Sigmoid colon (tissue), 7 donors: ENCODE data around the gene TIGD6. TPM values are rescaled to one million over a fixed set of nuclear protein-coding genes. Genes with fewer than 3 reads are reported as not detected.

Experiments
- DNase-seq: peaks from one replicate; pipeline ENCODE4 v3.0.0-alpha.2; 2019
- H3K27ac ChIP-seq, 4 donors: fragments of 200-600 bp; sonication (generic); one replicate each; pipeline ENCODE4 v1.5.1; 2016 to 2019; ENCODE audit warnings: mild to moderate bottlenecking in 1 of 4
- H3K27me3 ChIP-seq, 3 donors: fragments of 200-600 bp; sonication (generic); one replicate each; pipeline ENCODE4 v1.5.1; 2019; ENCODE audit warnings: mild to moderate bottlenecking in 1 of 3
- H3K36me3 ChIP-seq, 4 donors: fragments of 200-600 bp; sonication (generic); one replicate each; pipeline ENCODE4 v1.5.1; 2016 to 2019
- H3K4me1 ChIP-seq, 4 donors: fragments of 200-600 bp; sonication (generic); one replicate each; pipeline ENCODE4 v1.5.1; 2017 to 2019
- H3K4me3 ChIP-seq, 4 donors: fragments of 200-600 bp; sonication (generic); one replicate each; pipeline ENCODE4 v1.5.1; 2017 to 2019; ENCODE audit warnings: mild to moderate bottlenecking in 2 of 4, moderate library complexity in 1 of 4
- H3K9me3 ChIP-seq, 4 donors: fragments of 200-600 bp in 3 of 4; sonication (generic) in 3 of 4; one replicate each; pipeline versions ENCODE4 v1.5.1 to v1.6.1; 2013 to 2019
- CTCF ChIP-seq, 4 experiments: fragments of 450-650 bp in 3 of 4; fragments of 200-600 bp in 1 of 4; IDR thresholded peaks; one replicate each; pipeline ENCODE4 v1.5.1; 2016 to 2019; ENCODE audit warnings: antibody characterized with exemption in 4 of 4, mild to moderate bottlenecking in 3 of 4, moderate library complexity in 2 of 4
- EP300 ChIP-seq, 4 donors: sonication (generic); formaldehyde crosslinking; IDR thresholded peaks; one replicate each; pipeline ENCODE4 v1.6.1; 2017; ENCODE audit warnings: antibody characterized with exemption in 4 of 4
- POLR2A ChIP-seq, 2 donors: fragments of 450-650 bp; IDR thresholded peaks; one replicate each; pipeline ENCODE4 v1.6.1; 2016; ENCODE audit warnings: antibody characterized with exemption in 2 of 2, mild to moderate bottlenecking in 2 of 2, moderate library complexity in 2 of 2
- POLR2AphosphoS5 ChIP-seq, 4 donors: sonication (generic); formaldehyde crosslinking; IDR thresholded peaks; one replicate each; pipeline ENCODE4 v1.6.1; 2017; ENCODE audit warnings: antibody characterized with exemption in 4 of 4
- WGBS, 2 donors: extraction: QIAGEN DNeasy Blood & Tissue Kit; methylation state at CpG; one replicate each; pipeline ENCODE4 v1.1.7; 2013; 5-methylcytosine and 5-hydroxymethylcytosine counted together
- intact Hi-C: fragments of 100-400 bp; cut with DNase I; formaldehyde crosslinking; loops from one replicate; pipeline ENCODE4 v1.15.1; 2023
- polyA plus RNA-seq, 3 donors: library from polyadenylated mRNA; stranded (reverse); fragments of 200-250 nt; gene quantifications; one replicate each; pipeline ENCODE4 v1.2.3, GENCODE V29; 2013
- total RNA-seq, 4 donors: library from RNA; depleted of rRNA; stranded (reverse); fragments of >200 nt; gene quantifications; one replicate each; pipeline ENCODE4 v1.1.0, GENCODE V29; 2016
- donor health status: healthy with polysubstance abuse.
- donor health status: Bipolar disorder and iron deficiency.
- donor health status: healthy.

TIGD6 gene
- total and polyA plus RNA-seq, 7 donors, result 0.60 to 11.4 (median 2.4) TPM

- intact Hi-C loops, result loop anchor here (10.0 kb wide), 1 partner anchor 208 kb away; no protein-coding TSS in a partner anchor
- Histone ChIP-seq H3K9me3 (no peaks in the 10 kb centered on the region), H3K27ac (no peak overlapping the region), H3K4me3 (no peak overlapping the region), H3K4me1 (peaks cover 0 to 26% (median 18%) of the 10 kb centered on the region in 4 donors), H3K36me3 (peaks cover 8 to 74% (median 18%) of the 10 kb centered on the region in 4 donors), H3K27me3 (no peaks in the 10 kb centered on the region)
- WGBS, 2 donors, result 92 to 94% methylated on average over 4 of the region's 4 CpGs
- DNase-seq, result no peak
- TF ChIP-seq EP300 (IDR thresholded peaks at IDR 0.05), result no peak
- no peak for TF ChIP-seq CTCF (IDR thresholded peaks at IDR 0.05)
- no peak for TF ChIP-seq POLR2A (IDR thresholded peaks at IDR 0.05)
- no peak for TF ChIP-seq POLR2AphosphoS5 (IDR thresholded peaks at IDR 0.05)
Observed at GRCh38 chr5:150006318-150006717, 5.9 kb upstream of the TIGD6 start.

- peak; percentile 64 for DNase-seq
- WGBS, 2 donors, result 12 to 13% methylated on average over 8 of the region's 8 CpGs
Observed at GRCh38 chr5:150001660-150002486, 1.4 kb upstream of the TIGD6 start.

GRCh38 chr5:150000990-150001659, 671 bp upstream of the TIGD6 start:
- Histone ChIP-seq H3K27ac (peak overlapping the region; percentile 92 to 97 (median 95)), H3K36me3 (peaks cover 0 to 25% (median 3%) of the 10 kb centered on the region in 4 donors), H3K9me3 (no peaks in the 10 kb centered on the region), H3K4me3 (peak overlapping the region; percentile 87 to 99 (median 98)), H3K4me1 (peaks cover 0 to 43% (median 28%) of the 10 kb centered on the region in 4 donors), H3K27me3 (no peaks in the 10 kb centered on the region)
- DNase-seq, result peak; percentile 69
- 0 to 1% methylated on average over 44 of the region's 44 CpGs for WGBS, 2 donors
- intact Hi-C loops, result loop anchor here (10.0 kb wide), 1 partner anchor 214 kb away; no protein-coding TSS in a partner anchor
- TF ChIP-seq POLR2A (IDR thresholded peaks at IDR 0.05), result no peak
- TF ChIP-seq EP300 (IDR thresholded peaks at IDR 0.05), result no peak
- no peak for TF ChIP-seq CTCF (IDR thresholded peaks at IDR 0.05)
- no peak for TF ChIP-seq POLR2AphosphoS5 (IDR thresholded peaks at IDR 0.05)

More at GRCh38 chr5:150001660-150002486, 1.4 kb upstream of the TIGD6 start:
- peaks cover 0 to 33% (median 3%) of the 10 kb centered on the region in 4 donors for H3K36me3 ChIP-seq
- peak overlapping the region; percentile 87 to 99 (median 98) for H3K4me3 ChIP-seq
- intact Hi-C loops, result loop anchor here (10.0 kb wide), 1 partner anchor 213 kb away; no protein-coding TSS in a partner anchor
- no peaks in the 10 kb centered on the region for H3K27me3 ChIP-seq
- TF ChIP-seq POLR2A (IDR thresholded peaks at IDR 0.05), result no peak
- TF ChIP-seq CTCF (IDR thresholded peaks at IDR 0.05), result peak; percentile 30 to 60 (median 52)
- TF ChIP-seq EP300 (IDR thresholded peaks at IDR 0.05), result no peak
- TF ChIP-seq POLR2AphosphoS5 (IDR thresholded peaks at IDR 0.05), result no peak
- peaks cover 0 to 43% (median 28%) of the 10 kb centered on the region in 4 donors for H3K4me1 ChIP-seq
- peak overlapping the region; percentile 92 to 97 (median 95) for H3K27ac ChIP-seq
- H3K9me3 ChIP-seq, result no peaks in the 10 kb centered on the region

- Histone ChIP-seq H3K9me3 (no peaks in the 10 kb centered on the region), H3K4me1 (peaks cover 0 to 43% (median 28%) of the 10 kb centered on the region in 4 donors), H3K27me3 (no peaks in the 10 kb centered on the region), H3K36me3 (peaks cover 0 to 24% (median 2%) of the 10 kb centered on the region in 4 donors), H3K27ac (peak overlapping the region; percentile 92 to 97 (median 95)), H3K4me3 (peak overlapping the region; percentile 87 to 99 (median 98))
- DNase-seq, result no peak
- intact Hi-C loops, result loop anchor here (10.0 kb wide), 2 partner anchors 215 to 275 kb away; no protein-coding TSS in a partner anchor
- 13 to 23% methylated on average over 7 of the region's 7 CpGs for WGBS, 2 donors
- TF ChIP-seq EP300 (IDR thresholded peaks at IDR 0.05) (no peak), CTCF (IDR thresholded peaks at IDR 0.05) (no peak), POLR2AphosphoS5 (IDR thresholded peaks at IDR 0.05) (no peak), POLR2A (IDR thresholded peaks at IDR 0.05) (no peak)
Observed at GRCh38 chr5:149999866-150000255, 593 bp downstream of the TIGD6 start.
